ENCODE measurements around the gene ATG101. TPM values are rescaled to one million over a fixed set of nuclear protein-coding genes. Genes with fewer than 3 reads are reported as not detected.
A peak's percentile ranks its signal among the peaks of the same experiment; 100 is the strongest.

ATG101 gene
- total and polyA plus RNA-seq, 2 of the 8 experiments (the other 6 are each of a cell fraction or from before 2014, with no cell fraction given), result 49.8 to 55.9 TPM

DNA sequence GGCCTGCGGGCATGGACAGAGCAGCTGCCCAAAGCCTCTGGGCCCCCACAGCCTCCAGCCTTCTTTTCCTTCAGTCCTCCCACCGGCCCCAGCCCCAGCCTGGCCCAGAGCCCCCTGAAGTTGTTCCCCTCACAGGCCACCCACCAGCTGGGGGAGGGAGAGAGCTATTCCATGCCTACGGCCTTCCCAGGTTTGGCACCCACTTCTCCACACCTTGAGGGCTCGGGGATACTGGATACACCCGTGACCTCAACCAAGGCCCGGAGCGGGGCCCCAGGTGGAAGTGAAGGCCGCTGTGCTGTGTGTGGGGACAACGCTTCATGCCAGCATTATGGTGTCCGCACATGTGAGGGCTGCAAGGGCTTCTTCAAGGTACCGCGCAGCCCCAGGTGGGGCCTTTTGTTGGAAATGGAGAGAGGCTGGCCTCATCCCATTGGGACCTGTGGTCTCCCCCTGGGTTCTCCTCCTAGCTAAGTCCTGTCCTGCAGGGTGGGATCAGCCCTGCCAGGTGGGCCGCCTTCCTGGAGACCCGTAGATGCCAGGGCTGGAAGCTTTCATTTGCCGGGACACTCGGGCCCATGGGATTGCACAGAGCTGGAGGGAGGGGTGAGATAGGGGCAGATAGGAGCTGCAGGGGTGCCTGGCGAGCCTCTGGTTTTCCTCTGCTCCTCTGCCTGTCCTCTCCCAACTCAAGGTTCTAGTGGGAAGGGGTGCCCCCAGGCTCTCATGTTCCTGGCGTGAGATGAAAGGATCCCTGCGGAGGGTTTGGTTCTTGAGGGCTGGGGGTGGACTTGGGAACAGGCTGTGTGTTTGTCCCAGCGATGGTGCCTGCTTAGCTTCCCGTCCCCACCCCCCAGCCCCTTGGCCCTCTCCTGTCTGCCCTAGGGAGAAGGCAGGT, 14.7 kb upstream of the ATG101 start:
- Histone ChIP-seq H3K4me2 (ENCODE audit: insufficient read depth in 1 of 2, low read depth in 2 of 2, low read length in 2 of 2) (no peak overlapping the region), H3K4me1 (replicated peaks in 1 of 4; ENCODE audit: control insufficient read depth in 3 of 4, insufficient read depth in 4 of 4, low read length in 3 of 4) (peaks cover 0 to 16% (median 7%) of the 10 kb centered on the region in 4 experiments; a peak in 6 of 7 replicates), H4K91ac (replicated peaks; ENCODE audit: insufficient read length, low read length) (no peak overlapping the region), H3K79me2 (ENCODE audit: control insufficient read depth in 1 of 2, insufficient read depth in 2 of 2, low read length in 2 of 2) (no peaks in the 10 kb centered on the region), H3K4ac (replicated peaks; ENCODE audit: insufficient read length, low read depth, low read length) (no peak overlapping the region), H3K9ac (replicated peaks in 1 of 4; ENCODE audit: extremely low read depth in 1 of 4, low read depth in 3 of 4, low read length in 3 of 4) (no peak overlapping the region), H3K27me3 (replicated peaks in 1 of 4; ENCODE audit: control insufficient read depth in 3 of 4, extremely low read depth in 1 of 4, insufficient read depth in 3 of 4, low read length in 3 of 4) (peaks cover under 1 to 28% (median 21%) of the 10 kb centered on the region in 4 experiments; a peak in 6 of 7 replicates), H3K36me3 (ENCODE audit: control insufficient read depth in 2 of 4, insufficient read depth in 4 of 4, low read length in 3 of 4) (peaks cover 0 to 9% (median 5%) of the 10 kb centered on the region in 4 experiments; a peak in 4 of 8 replicates), H2BK15ac (ENCODE audit: low read length) (no peak overlapping the region), H3K9me3 (ENCODE audit: insufficient read depth in 2 of 2, low read depth in 1 of 2, low read length in 1 of 2) (no peaks in the 10 kb centered on the region), H3K23ac (ENCODE audit: insufficient read length) (no peak overlapping the region), H2BK5ac (ENCODE audit: low read depth, low read length) (no peak overlapping the region), H3K56ac (replicated peaks; ENCODE audit: insufficient read length, low read depth, low read length) (no peak overlapping the region), H3K4me3 (ENCODE audit: extremely low read depth in 1 of 4, insufficient read depth in 2 of 4, low read depth in 3 of 4, low read length in 4 of 4) (no peak overlapping the region), H3K14ac (ENCODE audit: insufficient read length) (no peak overlapping the region), H2BK20ac (ENCODE audit: low read length) (no peak overlapping the region), H4K5ac (ENCODE audit: insufficient read length, low read depth, low read length) (no peak overlapping the region), H4K20me1 (replicated peaks in 1 of 2; ENCODE audit: control insufficient read depth in 1 of 2, insufficient read depth in 2 of 2, low read length in 2 of 2) (peaks cover 2 to 25% of the 10 kb centered on the region in 2 experiments), H3K23me2 (ENCODE audit: low read depth, low read length) (peaks cover 14% of the 10 kb centered on the region), H2BK120ac (replicated peaks; ENCODE audit: low read depth, low read length) (no peak overlapping the region), H2AFZ (ENCODE audit: low read length) (no peak overlapping the region), H2BK12ac (ENCODE audit: low read depth, low read length) (no peak overlapping the region), H4K8ac (ENCODE audit: extremely low read depth, insufficient read depth, low read length) (peak overlapping the region; percentile 29; the same call in 1 of the 2 replicates), H2AK5ac (ENCODE audit: low read depth, low read length) (no peak overlapping the region), H3K18ac (ENCODE audit: extremely low read depth, low read length) (no peak overlapping the region), H3K79me1 (ENCODE audit: low read depth, low read length) (no peaks in the 10 kb centered on the region; the same call in 1 of the 2 replicates), H3K27ac (ENCODE audit: low read depth, low read length) (no peak overlapping the region)
- DNase-seq (ENCODE audit: low read depth in 1 of 2, low spot score in 2 of 2), result no peak
- CTCF ChIA-PET (ENCODE audit: partially characterized antibody), result interaction anchor here (0.9 to 34.1 kb wide), 11 partner anchors 10 to 66 kb away, joined by 3 to 1022 read pairs (median 5); partner anchors contain the start of gene ATG101
- POLR2A ChIA-PET (ENCODE audit: partially characterized antibody), result interaction anchor here (1.2 to 1.4 kb wide), 3 partner anchors 14 to 24 kb away, joined by 3 to 5 read pairs (median 4); partner anchors contain the start of gene ATG101
- TF ChIP-seq SUZ12 (IDR thresholded peaks at IDR 0.05; ENCODE audit: low read length) (no peak), GABPA (IDR thresholded peaks at IDR 0.05; ENCODE audit: borderline replicate concordance, insufficient read depth, low read length) (no peak), SRF (IDR thresholded peaks at IDR 0.05; ENCODE audit: low read depth, low read length) (no peak), TAF1 (IDR thresholded peaks at IDR 0.05; ENCODE audit: low read depth, low read length) (no peak), POU5F1 (IDR thresholded peaks at IDR 0.05; ENCODE audit: low read depth, low read length) (no peak), TAF7 (optimal IDR thresholded peaks at IDR 0.05; ENCODE audit: borderline replicate concordance, low read depth, low read length) (no peak), TCF12 (IDR thresholded peaks at IDR 0.05; ENCODE audit: low read depth, low read length) (no peak), EGR1 (IDR thresholded peaks at IDR 0.05; ENCODE audit: borderline replicate concordance, low read depth, low read length) (no peak), SIRT6 (IDR thresholded peaks at IDR 0.05; ENCODE audit: low read length) (no peak), SP1 (IDR thresholded peaks at IDR 0.05; ENCODE audit: low read depth, low read length) (no peak), SIX5 (IDR thresholded peaks at IDR 0.05; ENCODE audit: low read depth, low read length) (no peak)
- no peak for FAIRE-seq
- WGBS, 2 experiments (ENCODE audit: extremely low coverage in 1 of 2, insufficient coverage in 1 of 2, insufficient read length in 1 of 2, insufficient replicate concordance in 2 of 2, low coverage in 1 of 2, low lambda C conversion rate in 2 of 2, missing lambda C conversion rate in 1 of 2), result 92% methylated on average over 16 of the region's 21 CpGs; no CpG with 5 or more reads in 1 of the 2 experiments

Measured in H1 (cell line).